Skeletal muscle cell (primary cell): ENCODE data around the gene CCNQ.
A peak's percentile ranks its signal among the peaks of the same experiment; 100 is the strongest.
"Not testable (repeated sequence)": the region's sequence is repeated elsewhere in the genome, so short reads cannot be mapped to it uniquely, and the experiment has no call there.

Experiments used
- DNase-seq: peaks from one replicate; pipeline ENCODE4 v3.0.0-alpha.2; 2010; ENCODE audit warnings: low read depth
- H3K4me3 ChIP-seq: 2 replicates; pipeline ENCODE4 v1.5.1; 2011; ENCODE audit warnings: low read depth, mild to moderate bottlenecking, control low read depth, low read length, moderate library complexity

The CCNQ gene

GRCh38 chrX:153624196-153625091 is 25.5 kb upstream of the CCNQ start:
- H3K4me3 ChIP-seq = no peak overlapping the region
- no peak for DNase-seq

DNA sequence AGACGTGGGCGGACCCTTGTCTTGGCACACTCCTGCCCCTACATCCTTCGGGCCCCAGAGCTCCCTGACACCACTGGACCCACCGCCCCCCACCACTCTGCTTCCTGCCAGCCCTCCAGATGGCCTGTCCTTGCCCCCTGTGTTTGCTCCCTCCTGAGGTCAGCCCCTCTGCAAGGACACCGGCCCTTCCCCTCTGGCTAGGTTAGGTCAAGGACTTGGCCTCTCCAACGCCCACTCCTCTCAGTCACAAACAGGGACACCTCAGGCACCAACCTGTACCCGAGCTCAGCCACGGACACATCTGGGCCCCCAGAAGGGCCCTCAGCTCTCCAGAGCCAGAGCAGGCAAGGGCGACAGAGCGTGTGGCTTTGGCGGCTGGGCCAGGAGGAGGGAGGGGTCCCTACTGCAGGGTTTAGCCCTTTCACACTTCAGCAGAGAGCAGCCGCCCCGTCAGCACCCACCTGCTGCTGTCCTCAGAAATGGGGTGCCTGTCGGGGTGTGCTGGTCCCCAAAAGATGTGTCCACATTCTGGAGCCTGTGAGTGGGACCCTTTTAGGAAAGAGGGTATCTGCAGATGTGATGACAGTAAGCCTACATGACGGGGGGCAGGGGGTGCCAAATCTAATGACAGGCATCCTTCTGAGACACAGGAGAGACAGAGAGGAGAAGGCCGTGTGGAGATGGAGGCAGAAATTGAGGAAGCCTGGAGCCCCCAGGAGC is 24.5 kb upstream of the CCNQ start:
- no peak overlapping the region for H3K4me3 ChIP-seq
- no peak for DNase-seq

GRCh38 chrX:153622661-153623309 is 23.8 kb upstream of the CCNQ start:
- DNase-seq = no peak
- H3K4me3 ChIP-seq = no peak overlapping the region

GRCh38 chrX:153621949-153622598 is 23.1 kb upstream of the CCNQ start:
- H3K4me3 ChIP-seq = no peak overlapping the region
- DNase-seq = no peak

GRCh38 chrX:153620576-153620975 is 21.6 kb upstream of the CCNQ start:
- no peak for DNase-seq
- H3K4me3 ChIP-seq = no peak overlapping the region

GRCh38 chrX:153614818-153615217 is 15.9 kb upstream of the CCNQ start:
- DNase-seq = no peak
- H3K4me3 ChIP-seq = no peak overlapping the region

- H3K4me3 ChIP-seq = no peak overlapping the region
- DNase-seq = no peak
These were observed 13.5 kb upstream of the CCNQ start for GRCh38 chrX:153612413-153612812.

GRCh38 chrX:153611298-153612095 is 12.6 kb upstream of the CCNQ start:
- H3K4me3 ChIP-seq = no peak overlapping the region
- DNase-seq = no peak

- DNase-seq = no peak
- H3K4me3 ChIP-seq = no peak overlapping the region
These were observed 11.9 kb upstream of the CCNQ start for GRCh38 chrX:153610836-153611213.

- H3K4me3 ChIP-seq = peak overlapping the region; percentile 37
- peak; percentile 31 for DNase-seq
These were observed 11.2 kb upstream of the CCNQ start for GRCh38 chrX:153609917-153610835.

- DNase-seq = no peak
- no peak overlapping the region for H3K4me3 ChIP-seq
These were observed 9.9 kb upstream of the CCNQ start for GRCh38 chrX:153608806-153609205.

DNA sequence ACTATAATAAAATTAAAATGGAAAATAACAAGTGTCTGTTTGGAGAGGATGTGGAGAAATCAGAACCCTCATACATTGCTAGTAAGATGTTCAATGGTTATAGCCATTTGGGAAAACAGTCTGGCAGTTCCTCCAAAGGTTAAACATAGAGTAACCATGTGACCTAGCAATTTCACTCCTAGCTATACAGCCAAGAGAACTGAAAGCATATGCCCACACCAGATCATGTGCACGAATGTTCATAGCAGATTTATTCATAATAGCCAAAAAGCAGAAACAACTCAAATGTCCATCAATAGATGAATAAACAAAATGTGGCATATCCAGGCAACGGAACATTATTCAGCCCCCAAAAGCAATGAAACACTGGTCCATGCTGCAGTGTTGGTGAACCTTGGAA is 9.4 kb upstream of the CCNQ start:
- no peak overlapping the region for H3K4me3 ChIP-seq
- DNase-seq = no peak

DNA sequence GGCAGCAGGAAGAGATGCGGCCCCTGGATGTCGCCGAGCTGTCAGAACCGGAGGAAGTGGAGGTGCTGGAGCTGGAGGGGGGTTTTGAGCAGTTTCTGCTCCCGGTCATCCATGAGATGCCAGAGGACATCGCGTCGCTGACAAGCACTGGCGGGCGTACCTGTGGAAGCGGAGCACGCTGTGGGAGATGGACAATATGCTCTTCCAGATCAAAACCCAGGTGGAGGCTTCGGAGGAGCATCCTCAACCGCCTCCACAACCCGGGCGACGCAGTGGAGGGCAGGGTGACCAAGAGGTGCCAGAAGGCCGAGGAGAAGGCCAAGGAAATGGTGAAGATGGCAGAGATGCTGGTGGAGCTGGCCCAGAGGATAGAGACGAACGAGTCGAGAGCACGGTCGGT is 7.6 kb upstream of the CCNQ start:
- no peak for DNase-seq
- H3K4me3 ChIP-seq = no peak overlapping the region

GRCh38 chrX:153604666-153605380 is 5.9 kb upstream of the CCNQ start:
- H3K4me3 ChIP-seq, DNase-seq: not testable (repeated sequence)

DNA sequence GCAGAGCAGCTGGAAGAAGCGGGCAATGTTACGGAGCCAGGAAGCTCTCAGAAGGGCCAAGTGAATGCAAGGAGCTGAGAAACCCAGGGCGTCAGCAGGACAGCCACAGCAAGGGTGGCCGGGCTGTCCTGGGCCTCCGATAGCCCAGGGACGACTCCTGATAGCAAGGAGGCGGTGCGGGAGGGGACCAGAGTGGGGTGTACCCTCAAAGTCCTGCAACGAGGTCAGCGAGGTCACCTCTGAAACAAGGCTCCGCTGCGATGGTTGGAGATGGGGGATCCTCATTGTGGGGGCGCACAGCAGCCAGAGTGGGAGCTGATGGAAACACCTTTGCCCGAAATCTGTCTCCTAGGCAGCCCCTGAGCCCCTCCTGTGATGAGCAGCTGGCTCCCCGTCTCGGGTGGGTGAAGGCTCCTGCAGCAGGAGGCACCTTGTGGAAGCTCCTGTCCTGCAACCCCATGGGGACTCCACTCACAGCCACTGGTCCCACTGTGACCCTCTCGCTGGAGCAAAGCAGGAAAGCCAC is 4.3 kb upstream of the CCNQ start:
- no peak overlapping the region for H3K4me3 ChIP-seq

GRCh38 chrX:153602601-153603000 is 3.7 kb upstream of the CCNQ start:
- DNase-seq = no peak

More for the DNA sequence above, 4.3 kb upstream of the CCNQ start:
- no peak for DNase-seq

GRCh38 chrX:153601511-153602110 is 2.7 kb upstream of the CCNQ start:
- no peak overlapping the region for H3K4me3 ChIP-seq
- DNase-seq = no peak

More at GRCh38 chrX:153602601-153603000, 3.7 kb upstream of the CCNQ start:
- no peak overlapping the region for H3K4me3 ChIP-seq
